Duodenal mucosa (tissue), 2 donors: ENCODE measurements around the gene FAM24A.
"Not testable (repeated sequence)": the region's sequence is repeated elsewhere in the genome, so short reads cannot be mapped to it uniquely, and the experiment has no call there.

Experiments
- H3K27ac ChIP-seq: one replicate; pipeline ENCODE4 v1.7.0; 2013; ENCODE audit warnings: low read depth, low read length
- H3K27me3 ChIP-seq, 2 donors: one replicate each; pipeline ENCODE4 v1.7.0; 2013; ENCODE audit warnings: low read length in 2 of 2, control low read depth in 1 of 2; ENCODE audit not compliant: insufficient read depth in 2 of 2, control insufficient read depth in 1 of 2
- H3K36me3 ChIP-seq, 2 donors: one replicate each; pipeline ENCODE4 v1.7.0; 2013; ENCODE audit warnings: low read length in 2 of 2, control low read depth in 1 of 2; ENCODE audit not compliant: insufficient read depth in 2 of 2, control insufficient read depth in 1 of 2
- H3K4me1 ChIP-seq, 2 donors: one replicate each; pipeline ENCODE4 v1.7.0; 2013; ENCODE audit warnings: low read length in 2 of 2, control low read depth in 1 of 2; ENCODE audit not compliant: insufficient read depth in 2 of 2, control insufficient read depth in 1 of 2
- H3K4me3 ChIP-seq, 2 donors: one replicate each; pipeline ENCODE4 v1.7.0; 2013; ENCODE audit warnings: low read length in 2 of 2, low read depth in 1 of 2
- H3K9ac ChIP-seq, 2 donors: one replicate each; pipeline ENCODE4 v1.7.0; 2013; ENCODE audit warnings: low read length in 2 of 2, low read depth in 1 of 2
- H3K9me3 ChIP-seq, 2 donors: one replicate each; pipeline ENCODE4 v1.7.0; 2013; ENCODE audit warnings: low read length in 2 of 2, control low read depth in 1 of 2; ENCODE audit not compliant: control insufficient read depth in 1 of 2

Gene FAM24A

DNA sequence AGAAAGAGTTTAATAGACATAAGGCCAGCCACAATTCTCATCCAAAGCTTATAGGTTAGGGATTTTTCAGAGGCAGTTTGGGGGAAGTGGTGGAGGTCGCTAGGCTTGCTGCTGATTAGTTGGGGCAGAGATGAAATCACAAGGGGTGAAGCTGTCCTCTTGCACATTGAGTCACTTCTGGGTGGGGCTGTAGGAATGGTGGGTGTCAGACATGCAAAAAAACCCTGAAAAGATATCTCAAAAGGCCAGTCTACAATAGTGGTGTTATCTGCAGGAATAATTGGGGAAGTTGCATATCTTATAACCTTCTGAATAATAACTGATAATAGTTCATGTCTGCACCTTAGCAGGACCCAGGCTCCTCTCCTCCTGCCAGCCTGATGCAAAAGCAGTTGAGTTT, 33.1 kb upstream of the FAM24A start:
- H3K4me1 ChIP-seq = peaks cover 8 to 18% of the 10 kb centered on the region in 2 donors
- no peaks in the 10 kb centered on the region for H3K27me3 ChIP-seq
- H3K36me3 ChIP-seq = no peaks in the 10 kb centered on the region
- H3K9ac ChIP-seq = no peak overlapping the region
- no peaks in the 10 kb centered on the region for H3K9me3 ChIP-seq
- H3K27ac ChIP-seq = no peak overlapping the region
- no peak overlapping the region for H3K4me3 ChIP-seq

DNA sequence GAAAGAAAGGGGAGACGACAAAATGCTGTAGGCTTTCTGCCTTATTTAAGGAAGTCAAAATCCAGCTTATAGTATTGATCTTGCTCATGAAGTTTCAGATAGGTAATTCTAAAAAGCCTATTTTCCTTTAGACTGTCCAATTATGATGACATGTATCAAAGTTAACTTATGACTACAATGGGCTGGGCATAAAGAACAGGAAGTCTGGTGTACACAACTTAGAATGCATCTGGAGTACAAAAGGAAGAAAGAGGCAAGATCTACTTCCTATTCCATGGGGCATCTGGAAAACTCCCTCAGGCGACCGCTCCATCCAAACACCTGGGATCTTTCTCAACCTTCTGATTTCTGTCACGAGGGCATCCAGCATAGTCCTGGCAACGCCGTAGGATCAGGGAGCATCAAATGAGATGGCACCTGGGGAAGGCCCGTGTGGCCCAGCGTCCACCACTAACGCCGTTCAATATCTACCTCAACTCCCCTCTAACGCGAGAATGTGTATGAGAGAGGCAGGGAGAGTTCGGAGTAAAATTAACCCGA, 31.5 kb upstream of the FAM24A start:
- peaks cover 8 to 18% of the 10 kb centered on the region in 2 donors for H3K4me1 ChIP-seq
- no peaks in the 10 kb centered on the region for H3K9me3 ChIP-seq
- no peaks in the 10 kb centered on the region for H3K36me3 ChIP-seq
- H3K27ac ChIP-seq = peak overlapping the region; percentile 3
- peak overlapping the region; percentile 85 to 95 for H3K4me3 ChIP-seq
- H3K27me3 ChIP-seq = no peaks in the 10 kb centered on the region
- peak overlapping the region; percentile 65 to 85 for H3K9ac ChIP-seq

DNA sequence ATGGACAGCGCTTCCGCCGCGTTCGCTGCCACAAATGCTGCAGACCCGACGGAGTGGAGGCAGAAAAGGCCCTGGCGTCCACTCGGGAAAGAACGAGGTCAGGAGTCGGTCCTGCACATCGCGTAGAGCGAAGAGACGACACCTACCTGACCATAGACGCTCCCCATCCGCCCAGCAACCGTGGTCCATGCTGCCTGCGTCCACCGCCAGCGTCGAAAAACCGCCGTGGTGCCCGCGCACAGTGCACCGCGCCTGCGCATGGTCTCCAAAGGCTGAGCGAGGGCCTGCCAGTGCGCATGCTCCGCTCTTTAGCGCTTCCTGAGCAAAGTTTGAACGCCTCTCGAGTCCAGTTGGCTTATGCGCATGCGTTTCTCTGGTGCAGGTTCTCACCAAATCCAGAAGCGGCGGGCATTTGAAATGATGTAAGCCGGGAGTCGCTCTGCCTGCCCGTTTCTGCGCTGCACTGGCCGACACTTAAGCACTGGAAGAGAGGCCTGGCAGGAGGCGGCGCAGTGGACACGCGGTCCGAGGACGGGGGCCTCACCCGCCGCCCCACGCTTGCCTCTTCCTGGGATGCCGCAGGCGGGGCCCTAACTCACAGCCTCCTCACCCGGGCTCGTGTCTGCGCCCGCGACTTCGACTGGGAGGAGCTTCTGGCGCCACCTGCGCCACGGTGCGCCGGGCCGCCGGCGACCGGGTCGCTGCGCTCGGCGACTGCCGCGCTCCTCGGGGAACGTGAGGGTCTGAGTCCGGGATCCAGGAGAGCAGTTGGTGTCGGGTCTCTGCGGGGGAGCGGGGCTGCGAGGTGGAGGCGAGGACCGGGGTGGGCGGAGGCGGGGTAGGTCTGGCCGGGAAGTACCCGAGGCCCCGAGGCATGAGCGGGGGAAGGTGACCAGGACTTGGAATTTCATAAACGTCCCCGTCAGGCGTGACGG, 30.8 kb upstream of the FAM24A start, which contains the start of gene FAM24B:
Gene FAM24B (minus strand): TSS at position 243 of the 935 bp plus-strand sequence. CDS start 29,066 bp downstream, outside the sequence.
- H3K9me3 ChIP-seq = no peaks in the 10 kb centered on the region
- H3K9ac ChIP-seq = peak within 1 kb of the TSS; percentile 65 to 85
- H3K4me1 ChIP-seq = peaks cover 8 to 18% of the 10 kb centered on the region in 2 donors
- peak within 1 kb of the TSS; percentile 3 for H3K27ac ChIP-seq
- no peaks in the 10 kb centered on the region for H3K27me3 ChIP-seq
- no peaks in the 10 kb centered on the region for H3K36me3 ChIP-seq
- H3K4me3 ChIP-seq = peak within 1 kb of the TSS; percentile 85 to 95

DNA sequence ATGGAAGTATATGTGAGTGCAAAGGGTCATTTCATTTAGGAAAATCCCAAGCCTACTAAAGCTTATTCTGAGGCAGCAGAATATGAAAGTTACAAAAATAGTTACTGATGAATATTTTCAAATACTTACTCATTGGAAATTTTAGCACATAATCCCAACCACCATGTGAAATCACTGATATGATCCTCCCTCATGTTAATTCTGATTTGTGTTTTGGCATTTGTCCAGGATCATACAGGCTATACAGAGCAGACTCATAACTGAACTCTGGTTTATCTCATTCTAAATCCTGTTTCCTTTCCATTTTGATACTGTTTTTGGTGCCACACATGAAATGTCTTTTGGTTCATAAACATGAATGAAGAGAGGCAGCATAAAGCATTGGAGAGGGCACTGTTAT, 27.6 kb upstream of the FAM24A start:
- H3K27ac ChIP-seq = no peak overlapping the region
- H3K36me3 ChIP-seq = no peaks in the 10 kb centered on the region
- H3K9ac ChIP-seq = no peak overlapping the region
- H3K4me3 ChIP-seq = no peak overlapping the region
- H3K9me3 ChIP-seq = no peaks in the 10 kb centered on the region
- H3K4me1 ChIP-seq = peaks cover 6 to 18% of the 10 kb centered on the region in 2 donors
- H3K27me3 ChIP-seq = no peaks in the 10 kb centered on the region

DNA sequence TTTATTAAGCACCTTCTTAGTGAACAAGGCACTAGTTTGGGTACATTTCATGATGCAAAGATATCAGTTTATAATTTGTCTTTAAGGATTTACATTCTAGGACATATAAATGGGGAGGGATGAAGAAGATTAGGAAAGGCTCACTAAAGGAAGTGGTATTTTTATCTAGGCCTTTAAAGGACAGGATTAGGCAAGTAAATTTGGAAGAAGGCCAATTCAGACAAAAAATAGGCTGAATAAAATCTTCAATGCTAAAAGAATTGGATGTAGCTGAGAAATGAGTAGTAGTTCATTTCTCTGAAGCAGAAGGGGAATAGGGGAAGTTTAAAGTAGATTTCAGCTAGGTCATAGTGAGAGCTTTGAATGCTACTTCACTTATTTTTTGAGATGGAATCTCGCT, 26.2 kb upstream of the FAM24A start:
- Histone ChIP-seq H3K27me3 (no peaks in the 10 kb centered on the region), H3K9me3 (no peaks in the 10 kb centered on the region), H3K27ac (no peak overlapping the region), H3K9ac (no peak overlapping the region), H3K4me1 (peaks cover 5 to 9% of the 10 kb centered on the region in 2 donors), H3K36me3 (no peaks in the 10 kb centered on the region), H3K4me3 (no peak overlapping the region)

DNA sequence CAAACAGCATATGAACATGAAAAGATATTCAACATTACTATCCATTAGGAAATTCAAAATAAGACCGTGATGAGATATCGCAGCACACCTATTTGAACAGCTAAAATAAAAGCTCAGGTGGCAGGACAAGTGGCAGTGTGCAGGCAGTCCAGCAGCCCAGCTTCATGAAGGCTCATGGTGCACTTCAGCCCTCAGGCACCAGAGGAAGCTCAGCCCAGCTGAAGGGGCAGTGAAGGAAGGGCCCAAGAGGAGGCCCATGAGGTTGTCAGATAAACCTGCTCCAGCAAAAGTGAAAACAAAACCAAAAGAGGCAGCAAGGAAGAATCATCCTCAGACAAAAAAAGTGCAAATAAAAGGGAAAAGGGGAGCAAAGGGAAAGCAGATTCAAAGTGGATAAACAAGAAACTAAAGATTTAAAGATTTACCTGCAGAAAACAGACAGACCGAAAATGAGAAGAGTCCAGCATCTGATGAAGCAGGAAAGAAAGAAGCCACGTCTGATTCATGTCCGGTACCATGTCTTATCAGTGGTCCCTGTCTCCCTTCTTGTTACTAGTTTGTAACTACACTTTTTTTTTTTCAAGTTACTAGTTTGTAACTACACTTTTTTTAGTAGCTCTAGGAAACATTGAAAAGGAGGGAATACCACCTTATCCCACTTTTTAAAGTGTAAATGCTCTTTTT, 16.0 kb upstream of the FAM24A start:
- no peak overlapping the region for H3K27ac ChIP-seq
- H3K4me1 ChIP-seq = no peaks in the 10 kb centered on the region
- no peaks in the 10 kb centered on the region for H3K27me3 ChIP-seq
- H3K4me3 ChIP-seq = no peak overlapping the region
- no peaks in the 10 kb centered on the region for H3K9me3 ChIP-seq
- no peak overlapping the region for H3K9ac ChIP-seq
- H3K36me3 ChIP-seq = no peaks in the 10 kb centered on the region

DNA sequence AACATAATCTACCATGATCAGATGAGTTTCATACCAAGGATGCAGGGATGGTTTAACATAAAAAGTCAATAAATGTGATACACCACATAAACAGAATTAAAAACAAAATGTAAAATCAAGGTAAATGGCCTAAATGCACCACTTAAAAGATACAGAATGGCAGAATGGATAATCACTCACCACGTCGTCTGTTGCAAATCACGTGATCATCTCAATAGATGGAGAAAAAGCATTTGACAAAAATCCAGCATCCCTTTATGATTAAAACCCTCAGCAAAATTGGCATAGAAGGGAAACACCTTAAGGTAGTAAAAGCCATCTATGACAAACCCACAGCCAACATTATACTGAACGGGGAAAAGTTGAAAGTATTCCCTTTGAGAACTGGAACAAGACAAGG, 6.5 kb upstream of the FAM24A start:
- H3K4me1 ChIP-seq, H3K27me3 ChIP-seq, H3K36me3 ChIP-seq, H3K27ac ChIP-seq, H3K9ac ChIP-seq, H3K9me3 ChIP-seq, H3K4me3 ChIP-seq: not testable (repeated sequence)

DNA sequence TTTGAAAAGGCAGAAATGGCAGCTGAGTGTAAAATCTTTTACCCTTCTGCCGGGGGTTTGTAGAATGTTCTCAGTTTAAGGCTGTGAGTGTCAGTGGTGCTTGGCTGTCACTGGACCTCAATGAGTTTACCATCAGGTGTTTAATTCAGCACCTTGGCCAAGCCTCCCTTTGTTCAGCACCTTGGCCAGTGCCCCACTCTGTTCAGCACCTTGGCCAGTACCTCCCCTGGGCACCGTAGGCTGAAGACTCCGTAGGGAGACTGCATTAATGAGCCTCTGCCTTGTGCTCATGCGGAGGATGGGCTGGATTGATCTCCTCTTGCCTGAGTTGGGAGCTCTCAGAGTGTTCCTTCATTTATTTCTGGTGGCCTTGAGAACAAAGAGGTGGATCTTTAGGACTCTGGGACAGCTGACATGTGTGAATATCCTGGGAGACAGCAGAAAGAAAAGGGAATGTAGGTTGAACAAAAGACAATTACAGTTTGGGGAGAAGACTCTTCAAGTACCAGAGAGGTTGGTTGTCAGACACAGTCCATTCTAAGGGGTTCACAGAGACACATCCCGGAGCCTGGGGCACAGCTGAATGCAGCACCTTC, 1.6 kb downstream of the FAM24A start:
- Histone ChIP-seq H3K36me3 (no peaks in the 10 kb centered on the region), H3K4me3 (no peak overlapping the region), H3K4me1 (no peaks in the 10 kb centered on the region), H3K27me3 (no peaks in the 10 kb centered on the region), H3K27ac (no peak overlapping the region), H3K9me3 (no peaks in the 10 kb centered on the region), H3K9ac (no peak overlapping the region)

DNA sequence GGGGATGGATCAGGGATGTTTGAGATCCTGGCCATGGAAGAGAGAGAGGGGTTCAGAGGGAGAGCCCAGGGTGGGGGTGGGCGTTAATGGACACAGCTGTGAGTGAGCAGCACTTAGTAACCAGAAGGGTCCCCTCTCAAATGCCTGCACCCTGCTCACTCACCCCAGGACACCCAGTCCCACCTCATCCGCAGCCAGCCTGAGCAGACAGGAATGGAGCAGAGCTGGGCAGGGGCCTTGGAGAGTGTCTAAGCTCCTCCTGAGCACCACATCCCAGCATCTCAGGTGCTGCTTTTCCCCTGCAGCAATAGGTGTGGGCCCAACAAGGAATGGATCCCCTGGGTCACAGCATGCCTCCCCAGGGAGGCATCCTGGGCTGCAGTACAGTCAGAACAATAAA, 5.3 kb downstream of the FAM24A start:
- Histone ChIP-seq H3K27ac (no peak overlapping the region), H3K9ac (no peak overlapping the region)

DNA sequence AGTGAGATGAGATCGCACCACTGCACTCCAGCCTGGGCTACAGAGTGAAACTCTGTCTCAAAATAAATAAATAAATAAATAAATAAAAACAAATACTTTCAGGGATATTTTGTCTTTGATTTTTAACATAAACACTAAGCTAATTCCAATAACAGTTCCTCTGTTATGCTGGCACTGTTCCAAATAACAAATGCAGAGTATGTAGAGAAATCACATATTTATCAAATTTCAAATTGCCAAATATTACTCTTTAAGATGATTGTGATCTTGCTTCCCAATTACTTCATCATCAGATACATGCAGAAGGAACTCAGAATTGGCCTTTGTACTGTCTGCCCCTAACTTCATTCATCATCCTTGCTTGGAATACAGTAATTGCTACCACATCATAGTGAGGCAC, 19.7 kb downstream of the FAM24A start:
- no peak overlapping the region for H3K4me3 ChIP-seq
- H3K36me3 ChIP-seq = peaks cover 0 to 5% of the 10 kb centered on the region in 2 donors
- H3K27ac ChIP-seq = no peak overlapping the region
- H3K27me3 ChIP-seq = no peaks in the 10 kb centered on the region
- H3K9me3 ChIP-seq = no peaks in the 10 kb centered on the region
- no peak overlapping the region for H3K9ac ChIP-seq
- no peaks in the 10 kb centered on the region for H3K4me1 ChIP-seq

More for the DNA sequence above, 5.3 kb downstream of the FAM24A start:
- no peak overlapping the region for H3K4me3 ChIP-seq
- no peaks in the 10 kb centered on the region for H3K36me3 ChIP-seq
- no peaks in the 10 kb centered on the region for H3K4me1 ChIP-seq
- H3K9me3 ChIP-seq = no peaks in the 10 kb centered on the region
- H3K27me3 ChIP-seq = no peaks in the 10 kb centered on the region
